ENCODE measurements around the gene PCDHAC2.

Gene PCDHAC2

GRCh38 chr5:140982083-140982716, 15.9 kb downstream of the PCDHAC2 start:
- no peak for DNase-seq (ENCODE audit: extremely low read depth, low read depth)
- TF ChIP-seq CTCF (IDR thresholded peaks at IDR 0.05; ENCODE audit: low read depth, low read length, missing control alignments), result no peak
- H3K4me3 ChIP-seq (replicated peaks; ENCODE audit: low read depth, low read length), result no peak overlapping the region

- no peak for DNase-seq (ENCODE audit: extremely low read depth, low read depth)
- H3K4me3 ChIP-seq (replicated peaks; ENCODE audit: low read depth, low read length), result no peak overlapping the region
- no peak for TF ChIP-seq CTCF (IDR thresholded peaks at IDR 0.05; ENCODE audit: low read depth, low read length, missing control alignments)
Observed at GRCh38 chr5:140986117-140986521, 19.8 kb downstream of the PCDHAC2 start.

GRCh38 chr5:140988100-140988499, 21.8 kb downstream of the PCDHAC2 start:
- no peak for TF ChIP-seq CTCF (IDR thresholded peaks at IDR 0.05; ENCODE audit: low read depth, low read length, missing control alignments)
- H3K4me3 ChIP-seq (replicated peaks; ENCODE audit: low read depth, low read length), result no peak overlapping the region
- DNase-seq (ENCODE audit: extremely low read depth, low read depth), result no peak

GRCh38 chr5:140988608-140989007, 22.3 kb downstream of the PCDHAC2 start:
- no peak for TF ChIP-seq CTCF (IDR thresholded peaks at IDR 0.05; ENCODE audit: low read depth, low read length, missing control alignments)
- DNase-seq (ENCODE audit: extremely low read depth, low read depth), result no peak
- no peak overlapping the region for H3K4me3 ChIP-seq (replicated peaks; ENCODE audit: low read depth, low read length)

- no peak overlapping the region for H3K4me3 ChIP-seq (replicated peaks; ENCODE audit: low read depth, low read length)
- TF ChIP-seq CTCF (IDR thresholded peaks at IDR 0.05; ENCODE audit: low read depth, low read length, missing control alignments), result no peak
- DNase-seq (ENCODE audit: extremely low read depth, low read depth), result no peak
Observed at GRCh38 chr5:140989254-140990020, 23.2 kb downstream of the PCDHAC2 start.

- TF ChIP-seq CTCF (IDR thresholded peaks at IDR 0.05; ENCODE audit: low read depth, low read length, missing control alignments), result no peak
- DNase-seq (ENCODE audit: extremely low read depth, low read depth), result no peak
- no peak overlapping the region for H3K4me3 ChIP-seq (replicated peaks; ENCODE audit: low read depth, low read length)
Observed at GRCh38 chr5:140992828-140993227, 26.6 kb downstream of the PCDHAC2 start.
